HG03039 (cell line): Measurements from ENCODE around the gene RAD17.
"Not testable (repeated sequence)": the region's sequence is repeated elsewhere in the genome, so short reads cannot be mapped to it uniquely, and the experiment has no call there.

Experiments used
- ATAC-seq: cut with Tn5 transposase; IDR thresholded peaks from one replicate; pipeline ENCODE4 v1.9.1; 2021; ENCODE audit warnings: mild to moderate bottlenecking, moderate library complexity; ENCODE audit not compliant: unreplicated experiment

The RAD17 gene, protein sequence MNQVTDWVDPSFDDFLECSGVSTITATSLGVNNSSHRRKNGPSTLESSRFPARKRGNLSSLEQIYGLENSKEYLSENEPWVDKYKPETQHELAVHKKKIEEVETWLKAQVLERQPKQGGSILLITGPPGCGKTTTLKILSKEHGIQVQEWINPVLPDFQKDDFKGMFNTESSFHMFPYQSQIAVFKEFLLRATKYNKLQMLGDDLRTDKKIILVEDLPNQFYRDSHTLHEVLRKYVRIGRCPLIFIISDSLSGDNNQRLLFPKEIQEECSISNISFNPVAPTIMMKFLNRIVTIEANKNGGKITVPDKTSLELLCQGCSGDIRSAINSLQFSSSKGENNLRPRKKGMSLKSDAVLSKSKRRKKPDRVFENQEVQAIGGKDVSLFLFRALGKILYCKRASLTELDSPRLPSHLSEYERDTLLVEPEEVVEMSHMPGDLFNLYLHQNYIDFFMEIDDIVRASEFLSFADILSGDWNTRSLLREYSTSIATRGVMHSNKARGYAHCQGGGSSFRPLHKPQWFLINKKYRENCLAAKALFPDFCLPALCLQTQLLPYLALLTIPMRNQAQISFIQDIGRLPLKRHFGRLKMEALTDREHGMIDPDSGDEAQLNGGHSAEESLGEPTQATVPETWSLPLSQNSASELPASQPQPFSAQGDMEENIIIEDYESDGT

DNA sequence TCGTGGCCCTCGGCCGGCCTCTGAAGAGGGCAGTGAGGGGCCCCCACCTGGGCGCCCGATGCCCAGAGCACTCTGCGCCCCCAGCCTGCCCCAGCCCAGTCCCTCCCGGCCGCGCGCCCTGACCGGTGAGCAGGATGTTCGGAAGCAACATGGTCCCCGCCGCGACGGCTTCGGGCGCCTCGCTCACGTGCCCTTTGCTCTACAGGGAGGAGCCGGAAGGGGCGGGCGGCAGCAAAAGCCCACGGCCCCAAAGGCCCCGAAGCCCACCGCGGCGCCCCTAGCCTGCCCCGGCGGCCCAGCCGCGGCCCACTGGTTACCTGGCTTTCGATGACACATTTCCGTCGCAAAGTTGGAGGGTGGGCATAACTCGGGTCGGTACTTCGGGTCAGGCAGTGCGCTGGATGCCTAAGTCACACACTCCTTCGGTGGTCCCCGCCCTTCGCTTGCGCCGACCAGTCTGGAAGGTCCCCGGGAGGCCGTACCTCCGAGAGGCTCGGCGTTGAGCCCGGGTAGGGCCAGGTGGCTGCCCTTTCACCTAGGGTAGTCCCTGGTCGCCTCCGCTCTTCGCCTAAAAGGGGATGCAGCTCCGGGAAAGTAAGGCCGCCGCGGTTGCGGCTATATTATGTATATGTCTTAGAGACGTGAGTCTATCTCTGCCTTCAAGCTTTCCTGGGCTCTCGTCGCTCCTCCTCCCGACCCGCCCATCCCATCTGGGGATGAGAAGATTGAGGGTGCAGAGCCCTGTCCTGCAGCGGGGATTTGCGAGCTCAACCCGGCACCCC, at the start of gene RAD17, which contains the start of the genes AK6 and TAF9:
RAD17 (plus strand) TSS at position 479 of the 782 bp plus-strand sequence. CDS start 2,391 bp downstream, outside the sequence.
AK6 (minus strand) TSS at position 181 of the 782 bp plus-strand sequence; CDS start at position 151, 30 bp downstream.
TAF9 (minus strand) TSS at position 181 of the 782 bp plus-strand sequence. CDS start 3,783 bp downstream, outside the sequence.
- peak; percentile 87 for ATAC-seq

DNA sequence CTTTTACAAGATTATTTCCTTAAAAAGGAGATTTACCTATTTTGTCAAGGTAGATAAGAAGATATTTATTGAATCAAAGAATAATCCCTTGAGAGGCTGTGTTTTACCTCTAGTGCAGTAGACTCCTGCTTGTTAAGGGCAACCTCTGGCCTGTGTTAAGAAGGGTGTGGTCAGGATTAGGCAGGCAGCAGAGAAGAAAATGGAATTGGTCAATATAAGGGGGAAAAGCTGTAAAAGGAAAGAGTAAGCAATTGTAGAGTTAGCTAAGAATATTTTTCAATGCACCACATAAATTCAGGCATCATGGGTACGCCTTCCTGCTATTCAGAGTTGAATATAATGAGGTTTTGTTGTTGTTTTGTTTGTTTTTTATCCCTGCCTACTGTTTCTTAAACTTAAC, 43.3 kb upstream of the RAD17 start:
- no peak for ATAC-seq

DNA sequence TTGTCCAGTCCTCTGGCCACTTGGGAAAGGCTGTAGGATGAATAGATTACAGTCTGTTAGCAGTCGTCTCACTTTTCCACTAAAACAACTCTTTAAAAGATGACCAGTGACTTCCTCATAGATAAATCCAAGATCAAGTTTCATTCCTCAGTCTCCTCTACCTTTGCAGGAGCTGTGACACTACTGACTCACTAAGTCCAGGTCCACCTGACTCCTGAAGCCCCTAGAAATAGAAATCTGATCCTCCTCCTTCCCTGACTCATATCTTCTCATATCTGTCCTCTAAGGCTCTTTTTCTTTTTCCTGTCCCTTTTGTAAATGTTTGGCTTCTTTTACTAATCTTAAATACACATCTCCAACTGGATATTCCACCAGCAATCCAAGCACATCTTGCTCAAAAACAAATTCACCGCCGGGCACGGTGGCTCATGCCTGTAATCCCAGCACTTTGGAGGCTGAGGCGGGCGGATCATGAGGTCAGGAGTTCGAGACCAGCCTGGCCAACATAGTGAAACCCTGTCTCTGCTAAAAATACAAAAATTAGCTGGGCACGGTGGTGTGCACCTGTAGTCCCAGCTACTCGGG, 39.6 kb upstream of the RAD17 start:
- no peak for ATAC-seq

DNA sequence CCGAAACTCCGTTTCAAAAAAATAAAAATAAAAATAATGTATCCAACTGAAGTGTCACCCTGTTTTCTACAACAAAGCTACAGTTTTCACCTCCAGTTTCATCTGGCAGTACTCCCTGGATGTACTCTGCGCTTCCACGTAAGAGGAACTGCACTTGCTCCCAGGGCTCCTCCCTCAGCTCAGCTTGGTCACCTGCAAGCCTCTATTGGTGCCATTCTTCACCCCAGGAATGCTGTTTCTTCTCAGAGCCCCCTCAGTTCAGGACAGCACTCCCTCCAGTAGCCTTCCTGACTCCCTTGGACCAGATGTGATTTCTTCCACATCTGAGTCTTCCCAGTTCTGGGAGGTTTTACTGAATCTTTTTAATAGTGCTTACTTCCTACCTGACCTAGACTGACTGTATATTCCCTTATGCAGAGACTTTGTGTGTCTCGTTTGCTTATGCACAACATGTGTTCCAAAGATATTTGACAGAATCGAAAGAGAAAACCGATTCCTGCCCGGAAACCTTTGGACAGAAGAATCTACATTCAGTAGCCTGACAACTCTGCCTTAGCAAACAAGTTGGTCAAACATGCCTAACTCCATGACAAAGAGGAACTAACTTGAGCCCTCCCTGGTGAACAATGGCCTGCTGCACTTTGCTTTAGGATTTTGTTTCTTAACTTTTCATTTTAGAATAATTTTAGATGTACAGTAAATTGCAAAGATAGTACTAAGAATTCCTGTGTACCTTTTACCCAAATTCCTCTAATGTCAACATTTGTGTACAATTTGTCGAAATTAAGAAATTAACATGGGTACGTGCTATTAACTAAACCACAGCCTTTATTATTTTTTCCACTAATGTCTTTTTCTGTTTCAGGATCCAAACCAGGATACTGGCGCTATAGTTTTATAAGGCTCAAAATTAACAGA, 37.8 kb upstream of the RAD17 start:
- no peak for ATAC-seq

DNA sequence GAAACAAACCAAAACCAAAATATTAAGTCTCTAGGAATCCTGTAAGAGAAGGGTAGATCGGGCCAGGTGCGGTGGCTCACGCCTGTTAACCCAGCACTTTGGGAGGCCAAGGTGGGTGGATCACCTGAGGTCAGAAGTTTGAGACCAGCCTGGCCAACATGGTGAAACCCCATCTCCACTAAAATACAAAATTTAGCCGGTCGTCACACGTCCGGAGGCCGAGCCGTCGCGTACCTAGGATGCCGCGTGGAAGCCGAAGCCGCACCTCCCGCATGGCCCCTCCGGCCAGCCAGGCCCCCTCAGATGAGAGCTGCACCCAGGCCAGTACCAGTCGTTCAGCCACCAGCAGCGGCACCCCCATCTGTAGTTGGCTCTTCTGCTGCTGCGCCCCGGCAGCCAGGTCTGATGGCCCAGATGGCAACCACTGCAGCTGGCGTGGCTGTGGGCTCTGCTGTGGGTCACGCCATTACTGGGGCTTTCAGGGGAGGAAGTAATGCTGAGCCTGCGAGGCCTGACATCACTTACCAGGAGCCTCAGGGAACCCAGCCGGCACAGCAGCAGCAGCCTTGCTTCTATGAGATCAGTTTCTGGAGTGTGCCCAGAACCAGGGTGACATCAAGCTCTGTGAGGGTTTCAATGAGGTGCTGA, 35.8 kb upstream of the RAD17 start:
- ATAC-seq: not testable (repeated sequence)

DNA sequence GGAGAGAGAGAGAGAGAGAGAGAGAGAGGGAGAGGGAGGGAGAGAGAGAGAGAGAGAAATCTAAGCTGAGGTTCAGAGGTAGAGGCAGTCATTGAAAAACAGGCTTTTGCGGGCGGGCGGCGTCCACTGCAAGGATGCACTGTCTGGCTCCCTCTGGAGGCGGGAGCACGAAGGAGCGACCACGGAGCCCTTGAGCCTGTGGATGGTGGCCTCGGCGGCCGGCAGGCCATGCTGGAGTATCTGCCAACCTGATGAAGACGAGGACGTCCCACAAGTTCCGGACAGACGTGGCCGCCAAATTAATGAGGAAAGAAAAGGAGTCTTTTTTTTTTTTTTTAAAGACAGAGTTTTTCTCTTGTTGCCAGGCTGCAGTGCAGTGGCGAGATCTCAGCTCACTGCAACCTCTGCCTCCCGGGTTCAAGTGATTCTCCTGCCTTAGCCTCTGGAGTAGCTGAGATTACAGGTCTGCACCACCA, 34.8 kb upstream of the RAD17 start:
- no peak for ATAC-seq

DNA sequence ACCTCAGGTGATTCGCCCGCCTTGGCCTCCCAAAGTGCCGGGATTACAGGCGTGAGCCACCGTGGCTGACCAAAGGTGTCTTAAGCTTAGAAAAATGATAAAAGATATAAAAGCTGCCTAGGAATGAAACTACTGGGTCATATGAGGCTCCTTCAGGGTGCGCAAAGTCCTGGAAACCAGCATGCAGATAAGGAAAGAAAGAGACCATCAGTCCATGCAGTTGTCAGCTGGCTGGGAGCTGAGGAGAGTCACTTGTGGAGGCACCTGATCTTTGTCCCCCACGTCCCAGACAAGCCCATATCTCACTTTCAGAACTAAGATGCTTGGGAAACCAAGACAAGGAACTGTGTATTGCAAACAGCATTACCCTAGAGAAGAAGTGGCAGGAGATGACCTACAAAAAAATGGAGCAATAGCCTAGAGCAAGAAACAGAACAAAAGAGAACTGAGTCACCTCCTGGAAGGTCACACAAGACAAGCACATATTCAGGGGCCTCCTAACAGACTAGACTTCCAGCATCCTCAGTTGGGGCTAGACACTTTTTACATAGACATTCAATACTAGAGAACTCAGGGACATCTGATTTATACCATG, 34.2 kb upstream of the RAD17 start:
- ATAC-seq: no peak

DNA sequence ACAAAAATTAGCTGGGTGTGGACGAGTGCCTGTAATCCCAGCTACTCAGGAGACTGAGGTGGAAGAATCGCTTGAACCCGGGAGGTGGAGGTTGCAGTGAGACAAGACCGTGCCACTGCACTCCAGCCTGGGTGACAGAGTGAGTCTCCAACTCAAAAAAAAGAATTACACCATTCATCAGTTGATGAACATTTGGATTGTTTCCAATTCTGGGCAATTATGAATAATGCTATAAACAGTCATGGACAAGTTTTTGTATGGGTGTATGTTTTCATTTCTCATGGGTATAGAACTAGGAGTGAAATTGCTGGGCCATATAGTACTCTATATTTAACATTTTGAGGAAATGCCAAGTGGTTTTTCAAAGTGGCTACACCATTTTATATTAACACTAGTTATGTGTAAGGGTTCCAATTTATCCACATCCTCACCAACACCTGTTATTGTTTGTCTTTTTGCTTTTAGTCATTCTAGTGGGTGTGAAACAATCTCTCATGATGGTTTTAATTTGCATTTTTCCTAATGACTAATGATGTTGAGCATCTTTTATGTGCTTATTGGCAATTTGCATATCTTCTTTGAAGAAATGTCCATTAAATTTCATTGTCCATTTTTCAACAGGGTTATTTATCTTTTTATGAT, 28.0 kb upstream of the RAD17 start:
- ATAC-seq: no peak

DNA sequence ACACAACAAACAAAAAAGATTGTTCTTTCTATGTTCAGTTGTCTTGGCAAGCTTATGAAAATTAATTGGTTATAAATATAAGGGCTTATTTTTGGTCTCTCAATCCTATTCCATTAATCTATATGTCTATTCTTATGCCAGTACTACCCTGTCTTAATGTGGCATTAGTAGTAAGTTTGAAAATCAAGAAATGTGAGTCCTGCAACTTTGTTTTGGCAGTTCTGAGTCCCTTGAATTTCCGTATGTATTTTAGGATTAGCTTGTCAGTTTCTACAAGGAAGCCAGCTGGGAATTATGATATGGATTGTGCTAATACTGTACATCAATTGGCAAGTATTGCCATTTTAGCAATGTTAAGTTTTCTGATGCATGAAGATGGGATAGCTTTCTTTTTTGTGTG, 26.5 kb upstream of the RAD17 start:
- ATAC-seq: no peak

DNA sequence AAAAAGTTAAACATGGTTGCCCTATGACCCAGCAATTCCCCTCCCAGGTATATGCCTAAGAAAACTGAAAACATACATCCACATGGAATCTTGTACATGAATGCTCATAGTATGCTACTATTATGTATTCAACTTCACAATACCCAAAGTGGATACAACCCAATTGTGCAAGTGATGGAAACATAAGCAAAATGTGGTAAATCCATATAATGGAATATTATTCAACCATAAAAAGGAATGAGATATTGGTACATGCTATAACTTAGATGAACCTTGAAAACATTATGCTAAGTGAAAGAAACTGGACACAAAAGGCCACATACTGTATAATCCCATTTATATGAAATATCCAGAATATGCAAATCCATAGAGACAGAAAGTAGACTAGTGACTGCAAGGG, 19.0 kb upstream of the RAD17 start:
- no peak for ATAC-seq

DNA sequence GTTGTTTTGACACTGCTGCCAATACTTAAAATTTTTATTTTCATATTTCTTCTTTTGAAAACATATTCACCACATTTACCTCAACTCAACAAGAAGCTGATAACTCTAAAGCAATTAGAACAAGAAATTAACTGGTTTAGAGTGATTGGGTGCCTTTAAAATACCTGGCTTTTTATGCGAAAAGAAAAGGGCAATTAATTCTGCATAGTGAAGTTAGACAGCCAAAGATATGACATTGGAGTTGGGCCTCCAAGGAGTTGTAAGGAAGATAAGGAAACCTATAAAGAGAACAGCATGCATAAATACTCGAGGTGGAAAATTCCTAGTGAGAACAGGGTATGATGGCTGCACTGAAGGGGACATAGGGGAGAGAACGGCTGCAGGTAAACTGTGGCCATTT, 9.9 kb upstream of the RAD17 start:
- ATAC-seq: no peak

DNA sequence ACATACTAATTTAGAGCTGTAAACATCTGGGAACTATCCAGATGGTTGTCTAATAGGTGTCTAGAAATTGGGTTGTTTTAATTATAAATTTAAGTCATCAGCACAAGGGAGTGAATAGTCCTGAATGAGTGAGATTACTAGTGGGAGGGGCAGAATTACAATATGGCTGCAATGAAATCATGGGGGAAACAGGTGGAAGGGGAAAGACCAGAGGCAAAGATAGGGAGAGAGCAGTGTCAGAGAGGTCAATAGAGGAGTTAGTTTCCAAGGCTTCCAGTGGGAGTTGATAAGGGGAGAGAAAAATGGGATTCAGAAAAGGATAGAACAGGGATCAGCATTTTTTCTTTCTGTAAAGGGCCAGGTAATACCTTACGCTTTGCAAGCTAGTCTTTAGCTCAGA, 9.2 kb upstream of the RAD17 start:
- no peak for ATAC-seq

DNA sequence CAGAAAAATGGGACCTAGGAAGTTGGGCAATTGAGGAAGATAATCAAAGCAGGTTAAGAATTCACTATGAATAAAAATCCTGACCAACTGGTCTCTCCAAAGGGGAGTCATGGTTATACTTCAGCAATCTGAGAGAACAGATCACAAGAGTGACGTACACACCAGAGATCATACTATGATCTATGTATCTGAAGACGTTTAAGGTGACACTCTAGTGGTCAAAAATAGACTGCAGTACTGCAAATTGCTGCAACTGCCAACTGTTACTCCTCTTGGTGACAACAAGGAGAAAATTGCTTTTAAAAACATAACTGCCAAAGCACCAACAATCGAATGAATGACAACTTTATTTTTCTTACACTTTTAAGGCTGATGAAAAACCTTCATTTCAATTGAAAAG, 5.2 kb upstream of the RAD17 start:
- no peak for ATAC-seq

DNA sequence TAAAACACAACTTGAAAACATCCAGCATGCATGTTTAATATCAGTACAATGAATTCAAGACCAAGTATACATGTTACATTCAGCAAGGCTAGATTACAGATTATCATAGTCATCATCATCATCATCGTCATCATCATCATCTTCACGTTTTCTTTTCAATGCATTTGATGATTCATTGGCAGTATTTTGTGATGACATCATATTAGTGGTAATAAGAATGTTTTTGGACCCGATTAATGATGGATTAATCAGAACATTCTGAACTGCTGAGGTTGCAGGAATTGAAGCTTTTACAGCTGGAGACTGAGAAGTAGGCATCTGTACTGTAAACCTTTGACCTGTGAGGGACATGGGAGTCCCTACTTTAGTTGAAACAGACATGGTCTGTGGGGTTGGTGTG, 4.8 kb upstream of the RAD17 start:
- no peak for ATAC-seq

DNA sequence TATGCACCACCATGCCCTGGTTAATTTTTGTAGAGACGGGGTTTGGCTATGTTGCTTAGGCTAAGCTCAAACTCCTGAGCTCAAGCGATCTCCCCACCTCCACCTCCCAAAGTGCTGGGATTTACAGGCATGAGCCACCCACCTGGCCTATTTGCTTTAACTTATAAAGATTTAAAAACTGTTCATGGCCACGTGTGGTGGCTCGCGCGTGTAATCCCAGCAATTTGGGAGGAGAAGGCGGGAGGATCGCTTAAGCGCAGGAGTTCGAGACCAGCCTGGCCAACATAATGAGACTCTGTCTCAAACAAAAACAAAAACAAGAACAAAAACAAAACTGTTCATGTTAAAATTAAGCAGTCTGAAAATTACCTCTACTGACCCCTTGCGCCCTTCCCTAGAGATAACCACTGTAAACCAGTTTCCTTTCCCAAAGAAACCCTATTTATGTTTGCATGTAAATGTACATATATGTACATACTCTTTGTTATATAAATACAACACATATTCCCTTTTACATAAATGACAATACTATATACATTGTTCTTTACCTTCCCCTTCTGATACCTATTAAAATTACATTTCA, 1.8 kb upstream of the RAD17 start:
- no peak for ATAC-seq

DNA sequence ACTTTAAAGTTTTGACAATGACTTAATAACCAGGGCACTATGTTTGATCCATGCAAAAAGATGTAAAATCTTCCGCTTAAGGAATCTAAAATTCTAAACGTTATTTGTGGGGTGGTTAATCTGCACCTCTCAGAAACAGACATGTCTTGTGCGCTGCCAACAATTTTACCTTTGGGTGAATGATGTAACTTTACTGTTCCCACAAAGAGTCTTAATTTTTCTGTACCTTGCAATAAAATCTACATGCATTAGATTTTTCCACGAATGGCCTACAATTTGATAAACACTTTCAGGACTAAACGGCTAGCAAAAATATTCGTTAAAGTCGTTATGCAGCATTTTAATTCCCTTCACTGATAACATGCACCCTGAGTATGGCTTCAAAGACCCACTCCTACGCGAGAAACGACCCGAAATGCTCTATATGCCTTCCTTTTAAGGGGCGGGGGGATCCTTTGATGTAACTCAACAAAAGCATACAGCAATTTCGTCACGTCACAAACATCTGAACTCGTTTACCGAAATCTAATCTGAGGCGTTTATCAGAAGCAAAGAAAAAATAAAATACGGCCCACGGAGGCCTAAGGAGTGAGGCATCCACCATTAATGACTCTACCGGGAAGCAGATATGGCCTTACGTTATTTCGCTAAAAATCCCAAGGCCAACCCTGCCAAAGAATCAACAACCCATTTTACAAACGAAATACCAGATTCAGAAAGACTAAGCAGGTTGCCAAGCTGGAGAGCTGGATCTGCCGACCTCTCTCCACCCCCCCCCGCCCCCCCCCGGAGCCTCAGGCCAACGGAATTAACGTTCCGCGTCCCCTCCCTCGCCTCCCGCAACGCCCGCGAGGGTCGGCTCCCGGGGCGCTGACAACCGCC, 919 bp upstream of the RAD17 start:
- no peak for ATAC-seq

DNA sequence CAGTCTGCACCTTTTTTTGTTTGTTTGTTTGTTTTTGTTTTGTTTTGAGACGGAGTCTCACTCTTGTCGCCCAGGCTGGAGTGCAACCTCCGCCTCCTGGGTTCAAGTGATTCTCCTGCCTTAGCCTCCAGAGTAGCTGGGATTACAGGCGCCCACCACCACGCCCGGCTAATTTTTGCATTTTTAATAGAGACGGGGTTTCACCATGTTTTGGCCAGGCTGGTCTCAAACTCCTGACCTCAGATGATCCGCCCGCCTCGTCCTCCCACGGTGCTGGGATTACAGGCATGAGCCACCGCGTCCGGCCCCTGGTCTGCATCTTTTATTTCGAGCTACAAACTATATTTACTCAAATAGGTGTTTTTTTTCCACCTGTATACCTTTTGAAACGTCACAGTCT, 717 bp downstream of the RAD17 start:
- not testable (repeated sequence) for ATAC-seq
